ENCODE measurements around the gene KIF23.

The KIF23 gene

DNA sequence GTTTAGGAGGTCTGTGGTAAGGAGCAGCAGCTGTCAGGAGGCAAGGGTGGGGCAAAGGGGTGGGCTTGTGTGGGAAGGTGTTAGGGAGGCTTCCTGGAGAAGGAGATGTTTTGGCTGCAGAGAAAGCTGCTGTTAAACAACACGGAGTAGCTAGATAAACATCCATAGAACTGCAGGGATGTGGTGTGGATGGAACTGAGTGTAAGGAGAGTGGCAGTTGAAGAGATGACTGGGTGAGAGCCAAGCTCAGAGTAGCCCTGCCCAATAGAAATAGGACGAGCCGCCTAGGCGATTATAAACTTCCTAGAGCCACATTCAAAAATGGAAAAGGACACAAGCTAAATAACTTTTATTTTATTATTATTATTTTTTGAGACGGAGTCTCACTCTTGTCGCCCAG lies 58.4 kb downstream of the KIF23 start:
- Histone ChIP-seq H3K9me3 (ENCODE audit: severe bottlenecking) (no peaks in the 10 kb centered on the region), H3K4me1 (ENCODE audit: insufficient read depth, poor library complexity, severe bottlenecking) (peaks cover 26% of the 10 kb centered on the region), H3K27me3 (ENCODE audit: insufficient read depth, poor library complexity, severe bottlenecking) (no peaks in the 10 kb centered on the region), H3K36me3 (ENCODE audit: low read depth) (no peaks in the 10 kb centered on the region), H3K27ac (ENCODE audit: poor library complexity, severe bottlenecking) (no peak overlapping the region), H3K4me3 (ENCODE audit: severe bottlenecking) (no peak overlapping the region)
- ATAC-seq (ENCODE audit: low read depth) (no peak), DNase-seq (ENCODE audit: low spot score) (peak; percentile 27)
- TF ChIP-seq, protein P1, sequence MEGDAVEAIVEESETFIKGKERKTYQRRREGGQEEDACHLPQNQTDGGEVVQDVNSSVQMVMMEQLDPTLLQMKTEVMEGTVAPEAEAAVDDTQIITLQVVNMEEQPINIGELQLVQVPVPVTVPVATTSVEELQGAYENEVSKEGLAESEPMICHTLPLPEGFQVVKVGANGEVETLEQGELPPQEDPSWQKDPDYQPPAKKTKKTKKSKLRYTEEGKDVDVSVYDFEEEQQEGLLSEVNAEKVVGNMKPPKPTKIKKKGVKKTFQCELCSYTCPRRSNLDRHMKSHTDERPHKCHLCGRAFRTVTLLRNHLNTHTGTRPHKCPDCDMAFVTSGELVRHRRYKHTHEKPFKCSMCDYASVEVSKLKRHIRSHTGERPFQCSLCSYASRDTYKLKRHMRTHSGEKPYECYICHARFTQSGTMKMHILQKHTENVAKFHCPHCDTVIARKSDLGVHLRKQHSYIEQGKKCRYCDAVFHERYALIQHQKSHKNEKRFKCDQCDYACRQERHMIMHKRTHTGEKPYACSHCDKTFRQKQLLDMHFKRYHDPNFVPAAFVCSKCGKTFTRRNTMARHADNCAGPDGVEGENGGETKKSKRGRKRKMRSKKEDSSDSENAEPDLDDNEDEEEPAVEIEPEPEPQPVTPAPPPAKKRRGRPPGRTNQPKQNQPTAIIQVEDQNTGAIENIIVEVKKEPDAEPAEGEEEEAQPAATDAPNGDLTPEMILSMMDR (IDR thresholded peaks at IDR 0.05; ENCODE audit: poor library complexity, severe bottlenecking), result no peak

DNA sequence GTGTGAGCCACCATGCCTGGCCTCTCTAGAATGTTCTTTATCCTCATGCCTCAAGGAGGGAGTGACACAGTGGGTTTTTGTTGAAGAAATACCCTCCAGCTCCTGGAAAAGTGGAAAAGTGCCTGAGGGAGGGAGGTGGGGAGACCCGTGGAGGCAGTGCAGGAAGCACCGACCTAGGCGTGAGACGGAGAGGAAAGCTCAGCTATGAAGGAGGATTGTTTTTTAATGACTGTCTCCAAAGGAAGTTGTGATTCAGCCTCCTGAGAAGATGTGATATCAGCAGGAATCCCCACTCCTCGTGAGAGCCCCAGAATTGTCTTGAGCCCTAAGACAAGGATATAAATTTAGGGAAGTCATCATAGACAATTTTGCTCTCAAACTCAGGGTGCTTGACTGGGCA lies 60.1 kb downstream of the KIF23 start:
- H3K4me3 ChIP-seq (ENCODE audit: severe bottlenecking), result no peak overlapping the region
- no peaks in the 10 kb centered on the region for H3K9me3 ChIP-seq (ENCODE audit: severe bottlenecking)
- H3K36me3 ChIP-seq (ENCODE audit: low read depth), result no peaks in the 10 kb centered on the region
- TF ChIP-seq, protein P1 (IDR thresholded peaks at IDR 0.05; ENCODE audit: poor library complexity, severe bottlenecking), result no peak
- peaks cover 10% of the 10 kb centered on the region for H3K4me1 ChIP-seq (ENCODE audit: insufficient read depth, poor library complexity, severe bottlenecking)
- H3K27ac ChIP-seq (ENCODE audit: poor library complexity, severe bottlenecking), result peak overlapping the region; percentile 0
- no peaks in the 10 kb centered on the region for H3K27me3 ChIP-seq (ENCODE audit: insufficient read depth, poor library complexity, severe bottlenecking)
- DNase-seq (ENCODE audit: low spot score) (peak; percentile 56), ATAC-seq (ENCODE audit: low read depth) (peak; percentile 46)

DNA sequence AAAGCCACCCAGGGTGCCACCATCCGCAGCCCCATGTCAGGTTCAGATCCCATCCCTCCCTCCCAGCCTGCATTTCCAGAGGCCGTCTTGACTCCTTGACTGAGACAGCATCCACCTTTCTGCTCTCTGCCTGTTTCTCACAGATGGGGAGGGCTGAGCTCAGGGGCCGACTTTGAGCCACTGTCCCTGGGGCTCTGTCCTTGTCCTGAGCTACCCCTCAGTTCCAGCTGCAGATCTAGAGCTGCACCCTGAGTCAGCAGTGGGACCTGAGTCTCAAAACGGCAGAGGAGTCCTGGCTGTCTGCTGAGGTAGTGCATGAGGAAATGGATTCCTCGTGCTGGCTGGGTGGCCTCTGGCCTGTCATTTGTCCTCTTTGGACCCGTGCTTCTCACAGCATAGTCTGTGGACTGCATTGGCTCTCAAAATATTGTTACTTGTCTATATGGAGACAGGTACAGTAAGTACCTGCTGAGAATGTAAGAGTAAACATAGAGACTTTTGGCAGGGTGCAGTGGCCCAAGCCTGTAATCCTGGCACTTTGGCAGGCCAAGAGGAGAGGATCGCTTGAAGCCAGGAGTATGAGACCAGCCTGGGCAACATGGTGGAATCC lies 60.8 kb downstream of the KIF23 start:
- ATAC-seq (ENCODE audit: low read depth), result peak; percentile 51
- Histone ChIP-seq H3K4me3 (ENCODE audit: severe bottlenecking) (no peak overlapping the region), H3K4me1 (ENCODE audit: insufficient read depth, poor library complexity, severe bottlenecking) (peaks cover 5% of the 10 kb centered on the region), H3K27me3 (ENCODE audit: insufficient read depth, poor library complexity, severe bottlenecking) (no peaks in the 10 kb centered on the region), H3K36me3 (ENCODE audit: low read depth) (no peaks in the 10 kb centered on the region), H3K27ac (ENCODE audit: poor library complexity, severe bottlenecking) (peak overlapping the region; percentile 0), H3K9me3 (ENCODE audit: severe bottlenecking) (no peaks in the 10 kb centered on the region)
- TF ChIP-seq, protein P1 (IDR thresholded peaks at IDR 0.05; ENCODE audit: poor library complexity, severe bottlenecking), result no peak
- DNase-seq (ENCODE audit: low spot score), result peak; percentile 48

DNA sequence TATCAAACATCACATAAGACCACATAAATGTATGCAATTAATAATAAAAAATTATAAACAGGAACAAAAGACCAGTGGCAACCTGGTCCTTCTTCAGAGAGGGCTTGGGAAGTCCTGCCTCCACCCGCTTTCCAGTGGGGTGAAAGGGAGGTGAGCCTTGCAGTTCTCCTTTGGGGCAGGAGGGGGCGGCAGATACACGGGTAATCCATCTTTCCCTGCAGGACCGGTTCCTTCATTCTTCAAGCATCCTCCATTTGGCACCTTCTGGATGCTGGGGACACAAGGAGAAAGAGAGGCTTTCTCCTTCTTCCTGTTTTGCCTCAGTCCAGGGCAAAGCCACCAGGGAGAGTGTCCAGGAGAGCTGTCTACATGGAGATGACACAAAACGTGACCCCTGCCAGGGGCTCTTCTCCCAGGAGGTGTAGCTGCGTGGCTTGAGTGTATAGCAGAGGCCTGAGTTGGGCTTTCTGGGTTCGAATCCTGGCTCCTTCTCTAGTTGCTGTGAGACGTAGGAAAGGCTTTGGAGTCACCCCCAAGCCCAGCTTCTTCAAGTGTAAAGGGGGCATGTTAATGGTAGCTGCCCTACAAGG lies 61.7 kb downstream of the KIF23 start:
- ATAC-seq (ENCODE audit: low read depth), result peak; percentile 74
- H3K27me3 ChIP-seq (ENCODE audit: insufficient read depth, poor library complexity, severe bottlenecking), result no peaks in the 10 kb centered on the region
- H3K36me3 ChIP-seq (ENCODE audit: low read depth), result no peaks in the 10 kb centered on the region
- no peak overlapping the region for H3K4me3 ChIP-seq (ENCODE audit: severe bottlenecking)
- DNase-seq (ENCODE audit: low spot score), result peak; percentile 70
- H3K27ac ChIP-seq (ENCODE audit: poor library complexity, severe bottlenecking), result no peak overlapping the region
- TF ChIP-seq, protein P1 (IDR thresholded peaks at IDR 0.05; ENCODE audit: poor library complexity, severe bottlenecking), result peak; percentile 99
- H3K9me3 ChIP-seq (ENCODE audit: severe bottlenecking), result no peaks in the 10 kb centered on the region
- H3K4me1 ChIP-seq (ENCODE audit: insufficient read depth, poor library complexity, severe bottlenecking), result peaks cover 5% of the 10 kb centered on the region

Measured in RWPE2 (cell line).